HG03378 (cell line): ENCODE results near the gene GP1BB.
"Not testable (repeated sequence)": the region's sequence is repeated elsewhere in the genome, so short reads cannot be mapped to it uniquely, and the experiment has no call there.

Experiments used
- ATAC-seq: cut with Tn5 transposase; IDR thresholded peaks from one replicate; pipeline ENCODE4 v1.9.1; 2021; ENCODE audit warnings: mild to moderate bottlenecking, moderate library complexity; ENCODE audit not compliant: unreplicated experiment

GP1BB gene

GRCh38 chr22:19724927-19725661, 1.8 kb downstream of the GP1BB start:
- ATAC-seq: no peak

DNA sequence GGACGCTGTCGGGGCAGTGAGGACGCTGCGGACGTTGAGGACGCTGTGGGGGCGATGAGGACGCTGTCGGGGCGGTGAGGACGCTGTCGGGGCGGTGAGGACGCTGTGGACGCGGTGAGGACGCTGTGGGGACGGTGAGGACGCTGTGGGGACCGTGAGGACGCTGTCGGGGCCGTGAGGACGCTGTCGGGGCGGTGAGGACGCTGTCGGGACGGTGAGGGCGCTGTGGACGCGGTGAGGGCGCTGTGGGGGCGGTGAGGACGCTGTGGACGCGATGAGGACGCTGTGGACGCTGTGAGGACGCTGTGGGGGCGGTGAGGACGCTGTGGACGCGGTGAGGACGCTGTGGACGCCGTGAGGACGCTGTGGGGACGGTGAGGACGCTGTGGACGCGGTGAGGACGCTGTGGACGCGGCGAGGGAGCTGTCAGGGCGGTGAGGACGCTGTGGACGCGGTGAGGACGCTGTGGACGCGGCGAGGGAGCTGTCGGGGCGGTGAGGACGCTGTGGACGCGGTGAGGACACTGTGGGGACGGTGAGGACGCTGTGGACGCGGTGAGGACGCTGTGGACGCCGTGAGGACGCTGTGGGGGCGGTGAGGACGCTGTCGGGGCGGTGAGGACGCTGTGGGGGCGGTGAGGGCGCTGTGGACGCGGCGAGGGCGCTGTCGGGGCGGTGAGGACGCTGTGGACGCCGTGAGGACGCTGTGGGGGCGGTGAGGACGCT, 2.9 kb downstream of the GP1BB start:
- not testable (repeated sequence) for ATAC-seq

DNA sequence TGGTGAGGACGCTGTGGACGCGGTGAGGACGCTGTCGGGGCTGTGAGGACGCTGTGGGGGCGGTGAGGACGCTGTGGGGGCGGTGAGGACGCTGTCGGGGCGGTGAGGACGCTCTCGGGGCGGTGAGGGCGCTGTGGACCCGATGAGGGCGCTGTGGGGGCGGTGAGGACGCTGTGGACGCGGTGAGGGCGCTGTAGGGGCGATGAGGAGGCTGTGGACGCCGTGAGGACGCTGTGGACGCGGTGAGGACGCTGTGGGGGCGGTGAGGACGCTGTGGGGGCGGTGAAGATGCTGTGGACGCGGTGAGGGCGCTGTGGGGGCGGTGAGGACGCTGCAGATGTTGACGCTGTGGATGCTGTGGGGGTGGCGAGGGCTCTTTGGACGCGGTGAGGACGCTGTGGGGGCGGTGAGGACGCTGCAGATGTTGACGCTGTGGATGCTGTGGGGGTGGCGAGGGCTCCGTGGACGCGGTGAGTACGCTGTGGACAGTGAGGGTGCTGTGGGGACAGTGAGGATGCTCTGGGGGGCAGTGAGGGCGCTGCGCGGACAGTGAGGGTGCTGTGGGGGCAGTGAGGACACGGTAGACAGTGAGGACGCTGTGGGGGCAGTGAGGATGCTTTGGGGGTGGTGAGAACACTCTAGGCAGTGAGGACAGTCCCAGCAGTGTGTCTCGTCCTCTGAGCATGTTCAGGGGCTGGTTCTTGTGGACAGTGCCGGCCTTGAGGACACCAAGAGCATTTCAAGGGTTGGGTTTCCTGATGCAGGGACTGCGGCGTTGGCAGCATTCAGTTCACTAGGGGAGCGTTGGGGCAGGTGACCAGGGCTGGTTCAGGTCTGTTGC, 4.2 kb downstream of the GP1BB start:
- ATAC-seq: no peak

DNA sequence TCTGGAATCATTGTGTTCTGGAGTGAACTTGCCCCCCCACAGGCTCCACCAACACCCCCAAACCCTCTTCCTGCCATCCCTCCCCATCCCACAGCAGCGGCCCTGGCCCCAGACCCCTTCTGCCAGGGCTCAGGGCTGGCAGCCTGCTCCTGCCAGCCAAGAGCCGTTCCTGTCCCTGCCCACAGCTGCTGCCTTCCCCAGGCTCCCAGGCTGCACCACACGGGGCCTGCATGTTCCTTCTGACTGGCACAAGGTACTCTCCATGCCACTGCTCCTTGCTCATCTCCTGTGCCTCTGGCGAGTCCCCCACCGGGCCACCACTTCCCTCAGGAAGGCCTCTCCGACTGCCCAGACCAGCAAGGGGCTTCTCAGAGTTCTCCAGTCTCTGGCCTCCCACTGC, 4.9 kb downstream of the GP1BB start:
- ATAC-seq: no peak

GRCh38 chr22:19728836-19729235, 5.5 kb downstream of the GP1BB start:
- no peak for ATAC-seq

DNA sequence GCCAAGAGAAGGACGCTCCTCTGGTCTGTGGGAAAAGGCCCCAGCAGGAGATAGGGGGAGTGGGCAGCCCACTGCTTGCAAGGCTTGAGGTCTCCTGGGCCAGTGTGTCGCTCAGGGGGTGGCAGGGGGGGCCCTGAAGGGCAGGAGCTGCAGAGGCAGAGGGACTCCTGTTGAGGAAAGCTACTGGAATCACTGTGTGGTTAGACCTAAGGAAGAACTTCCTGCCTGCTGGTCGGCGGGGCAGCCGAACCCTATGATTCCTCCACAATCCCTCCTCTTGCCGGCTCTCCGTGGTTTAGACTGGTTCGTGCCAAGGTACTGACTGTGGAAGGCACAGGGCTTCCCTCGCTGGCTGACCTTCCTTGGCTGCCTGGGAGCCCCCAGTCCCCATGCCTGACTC, 6.2 kb downstream of the GP1BB start:
- no peak for ATAC-seq

DNA sequence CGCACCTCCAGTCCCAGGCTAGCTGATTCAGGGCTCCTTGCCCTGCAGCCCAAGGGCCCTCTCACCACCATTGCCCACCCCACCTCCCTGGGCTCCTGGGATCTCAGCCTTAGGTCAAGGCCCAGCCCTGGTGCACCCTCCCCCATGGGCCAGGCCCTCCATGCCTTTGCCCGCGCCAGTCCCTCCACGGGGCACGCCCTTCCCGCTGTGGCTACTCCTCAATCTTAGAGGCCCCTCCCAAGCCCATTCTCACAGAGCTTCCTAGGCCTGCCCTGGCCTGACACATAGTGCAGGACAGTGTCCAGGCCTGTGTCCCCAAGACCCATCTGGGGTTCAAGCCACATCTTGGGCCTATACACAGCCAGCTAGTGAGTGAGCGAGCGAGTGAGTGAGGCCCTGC, 6.9 kb downstream of the GP1BB start:
- no peak for ATAC-seq

- ATAC-seq: no peak
These were observed 7.5 kb downstream of the GP1BB start for GRCh38 chr22:19730655-19731360.

- no peak for ATAC-seq
These were observed 8.2 kb downstream of the GP1BB start for GRCh38 chr22:19731361-19732135.

- no peak for ATAC-seq
These were observed 9.2 kb downstream of the GP1BB start for GRCh38 chr22:19732403-19733113.

- ATAC-seq: no peak
These were observed 10.4 kb downstream of the GP1BB start for GRCh38 chr22:19733755-19734154.

GRCh38 chr22:19734163-19734562, 10.8 kb downstream of the GP1BB start:
- no peak for ATAC-seq

DNA sequence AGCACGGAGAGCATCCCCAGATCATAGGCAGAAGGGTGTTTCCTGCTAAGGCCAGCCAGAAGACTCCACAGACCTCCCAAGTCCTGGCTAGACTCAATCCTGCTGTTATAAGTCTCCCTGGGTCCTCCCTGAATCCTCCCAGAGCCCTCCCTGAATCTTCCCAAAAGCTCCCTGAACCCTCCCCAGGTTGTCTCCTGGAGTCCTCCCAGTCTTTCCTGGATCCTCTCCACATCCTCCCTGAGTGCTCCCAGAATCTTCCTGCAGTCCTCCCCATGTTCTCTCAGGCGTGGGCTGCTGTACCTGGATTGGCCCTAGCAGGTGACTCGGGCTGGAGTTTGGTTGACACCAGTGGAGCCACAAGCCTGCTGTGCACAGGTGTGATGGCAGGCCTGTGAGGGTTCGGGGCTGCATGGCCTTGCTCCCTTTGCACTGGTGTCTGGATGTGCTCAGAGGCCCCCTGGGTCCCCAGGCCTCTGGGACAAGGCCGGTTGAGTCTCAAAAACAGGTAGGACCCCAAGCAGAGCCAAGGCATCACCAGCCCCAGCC, 11.6 kb downstream of the GP1BB start:
- ATAC-seq: no peak

GRCh38 chr22:19735665-19736510, 12.5 kb downstream of the GP1BB start:
- ATAC-seq: no peak

DNA sequence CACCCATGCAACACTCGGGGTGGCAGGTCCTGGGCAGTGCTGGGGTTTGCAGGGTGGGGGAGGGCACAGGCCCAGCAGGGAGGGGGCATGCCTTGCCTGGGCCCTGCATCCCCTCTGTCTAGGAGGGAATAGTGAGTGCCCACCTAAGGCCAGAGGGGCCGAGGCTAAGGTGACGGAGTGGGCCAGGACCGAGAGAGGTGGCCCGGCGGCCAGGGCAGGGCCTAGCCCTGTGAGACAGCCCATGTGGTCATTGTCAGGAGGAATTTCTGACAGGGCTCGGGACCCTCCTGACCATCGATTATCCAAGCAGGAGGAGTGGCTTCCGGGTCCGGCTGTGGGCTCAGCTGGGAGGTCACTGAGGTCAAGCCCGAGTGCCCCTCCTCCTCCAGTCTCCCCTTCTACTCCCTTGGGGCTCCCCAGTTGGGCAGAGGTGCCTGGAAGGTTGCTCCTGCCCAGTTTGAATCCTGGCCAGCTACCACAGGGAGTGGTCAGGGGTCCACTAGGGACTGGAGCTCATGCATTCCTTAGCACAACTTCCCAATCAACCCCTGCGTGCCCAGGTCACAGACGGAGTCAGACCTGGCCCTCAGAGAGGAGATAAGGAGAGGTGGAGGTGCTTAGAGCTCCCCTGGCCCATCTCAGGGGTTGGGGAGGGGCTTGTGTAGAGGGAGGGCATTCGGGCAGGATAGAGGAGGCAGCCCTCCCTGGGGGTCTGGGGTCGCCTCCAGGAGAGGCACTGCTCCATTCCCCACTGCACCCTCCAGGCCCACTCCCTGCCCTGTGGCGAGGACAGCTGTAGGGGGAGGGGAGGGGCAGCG, 14.7 kb downstream of the GP1BB start:
- no peak for ATAC-seq

DNA sequence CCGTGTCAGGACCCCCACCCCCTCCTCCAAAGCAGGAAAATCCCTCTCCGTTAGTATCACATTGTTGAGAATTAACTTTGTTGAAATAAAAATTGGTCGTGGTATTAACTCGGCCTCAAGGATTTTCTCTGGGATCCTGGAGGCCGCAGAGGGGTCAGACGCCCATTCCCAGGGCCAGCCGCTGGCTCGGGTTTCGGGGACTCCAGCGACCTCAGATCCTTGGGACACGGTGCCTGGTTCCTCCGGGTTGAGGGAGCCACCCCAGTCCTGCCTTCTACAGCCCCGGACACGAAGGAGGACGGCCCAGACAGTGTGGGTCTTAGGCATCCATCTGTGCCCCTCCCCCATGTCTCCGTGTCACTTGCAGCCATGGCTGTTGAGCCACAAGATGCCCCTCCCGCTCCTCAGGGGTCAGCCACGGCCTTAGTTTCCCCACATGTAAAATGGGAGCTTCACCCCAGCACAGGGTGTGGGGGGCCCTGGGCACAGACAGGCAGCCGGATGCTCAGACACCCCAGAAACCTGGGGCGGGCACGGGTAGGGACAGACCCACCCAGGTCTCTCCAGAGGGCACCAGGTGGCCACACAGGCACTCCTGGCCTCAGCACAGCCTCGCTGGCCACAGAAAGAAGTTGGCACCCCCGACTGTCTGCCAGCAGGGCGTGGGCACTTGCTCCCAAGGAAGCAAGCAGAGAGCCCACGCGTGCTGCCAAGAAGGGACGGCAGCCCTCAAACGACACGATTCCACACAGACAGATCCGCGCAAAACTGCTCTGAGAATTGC, 15.5 kb downstream of the GP1BB start:
- ATAC-seq: no peak

DNA sequence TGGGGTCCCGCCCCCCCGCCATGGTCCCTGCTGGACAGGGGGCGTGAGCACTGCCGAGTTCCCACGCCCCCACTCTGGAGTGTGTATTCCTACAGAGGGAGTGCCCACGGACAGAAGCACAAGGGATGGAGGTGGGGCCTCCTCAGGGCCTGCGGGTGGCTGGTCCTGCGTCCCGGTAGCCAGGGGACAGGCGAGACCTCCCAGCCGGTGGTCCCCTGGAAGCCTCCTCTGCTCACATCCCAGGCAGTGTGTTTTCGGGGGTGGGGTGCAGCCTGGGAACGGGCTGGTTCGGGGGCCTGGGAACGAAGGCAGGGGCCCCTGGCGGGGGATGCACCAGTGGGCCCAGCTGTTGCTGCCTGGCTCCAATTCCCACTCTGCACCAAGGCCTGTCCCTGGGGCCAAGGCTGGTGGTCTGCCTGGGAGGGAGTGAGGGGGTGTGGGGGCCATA, 16.1 kb downstream of the GP1BB start:
- ATAC-seq: no peak
